Thoracic aorta (tissue), 2 donors: ENCODE data around the gene NEDD9. TPM values are rescaled to one million over a fixed set of nuclear protein-coding genes. Genes with fewer than 3 reads are reported as not detected.
A peak's percentile ranks its signal among the peaks of the same experiment; 100 is the strongest.

Source experiments
- ATAC-seq: fragments of 150-250 bp; one replicate; pipeline ENCODE4 v1.8.0; 2017; ENCODE audit warnings: low read depth; ENCODE audit not compliant: insufficient number of reproducible peaks, low FRiP score
- DNase-seq: peaks from one replicate; pipeline ENCODE4 v3.0.0-alpha.2; 2020; ENCODE audit warnings: low spot score
- H3K27ac ChIP-seq, 2 donors: fragments of 200-600 bp; sonication (generic); 1 replicate in 1 of 2; 2 replicates in 1 of 2; pipeline ENCODE4 v1.5.1; 2016; ENCODE audit warnings: mild to moderate bottlenecking in 2 of 2, moderate library complexity in 2 of 2
- H3K27me3 ChIP-seq: fragments of 200-600 bp; sonication (generic); replicated peaks from 2 replicates; pipeline ENCODE4 v1.6.0; 2016; ENCODE audit warnings: mild to moderate bottlenecking; ENCODE audit not compliant: insufficient read depth
- H3K36me3 ChIP-seq: fragments of 200-600 bp; sonication (generic); one replicate; pipeline ENCODE4 v1.5.1; 2016
- H3K4me1 ChIP-seq, 2 donors: fragments of 200-600 bp; sonication (generic); 1 replicate in 1 of 2; 2 replicates in 1 of 2; pipeline versions ENCODE4 v1.5.1 to v1.6.0; 2016; ENCODE audit warnings: low read depth in 2 of 2, mild to moderate bottlenecking in 1 of 2; ENCODE audit not compliant: control insufficient read depth in 1 of 2
- H3K4me3 ChIP-seq: fragments of 200-600 bp; sonication (generic); 2 replicates; pipeline ENCODE4 v1.5.1; 2016; ENCODE audit warnings: mild to moderate bottlenecking
- H3K9me3 ChIP-seq: fragments of 200-600 bp; sonication (generic); 2 replicates; pipeline ENCODE4 v1.5.1; 2016
- CTCF ChIP-seq: fragments of 200-600 bp; sonication (generic); IDR thresholded peaks from one replicate; pipeline ENCODE4 v1.5.1; 2019; ENCODE audit warnings: antibody characterized with exemption
- total RNA-seq, 2 donors: library from RNA; depleted of rRNA; stranded (reverse); fragments of >200 nt; gene quantifications; one replicate each; pipeline versions ENCODE4 v1.1.0 to v1.2.3, GENCODE V29; 2016

The NEDD9 gene
- total RNA-seq, 2 donors from 2014 or later, result 122 to 181 TPM

- H3K4me1 ChIP-seq, result peaks cover 70 to 100% of the 10 kb centered on the region in 2 donors
- no peak for TF ChIP-seq CTCF
- no peaks in the 10 kb centered on the region for H3K27me3 ChIP-seq
- H3K9me3 ChIP-seq, result no peaks in the 10 kb centered on the region
- DNase-seq, result no peak
- peak overlapping the region in 1 of 2 donors; percentile 52 for H3K27ac ChIP-seq
- ATAC-seq, result no peak
- H3K36me3 ChIP-seq, result peaks cover 6% of the 10 kb centered on the region
- peak overlapping the region; percentile 29 for H3K4me3 ChIP-seq
These were observed 10.7 kb downstream of the NEDD9 start for GRCh38 chr6:11221623-11222384.

- Histone ChIP-seq H3K9me3 (no peaks in the 10 kb centered on the region), H3K4me3 (peak overlapping the region; percentile 34), H3K36me3 (peaks cover 6% of the 10 kb centered on the region), H3K4me1 (peaks cover 90 to 100% of the 10 kb centered on the region in 2 donors), H3K27me3 (no peaks in the 10 kb centered on the region), H3K27ac (peak overlapping the region; percentile 91 to 97)
- TF ChIP-seq CTCF, result no peak
- no peak for DNase-seq
- no peak for ATAC-seq
These were observed 13.1 kb downstream of the NEDD9 start for GRCh38 chr6:11219400-11219834.

GRCh38 chr6:11218538-11219399 is 13.7 kb downstream of the NEDD9 start:
- Histone ChIP-seq H3K4me3 (peak overlapping the region; percentile 34), H3K27ac (peak overlapping the region; percentile 91 to 97), H3K4me1 (peaks cover 93 to 100% of the 10 kb centered on the region in 2 donors), H3K9me3 (no peaks in the 10 kb centered on the region), H3K27me3 (no peaks in the 10 kb centered on the region), H3K36me3 (peaks cover 6% of the 10 kb centered on the region)
- peak; percentile 25 for ATAC-seq
- no peak for DNase-seq
- no peak for TF ChIP-seq CTCF

GRCh38 chr6:11218102-11218442 is 14.4 kb downstream of the NEDD9 start:
- no peak for TF ChIP-seq CTCF
- Histone ChIP-seq H3K4me3 (peak overlapping the region; percentile 34), H3K4me1 (peaks cover 93 to 100% of the 10 kb centered on the region in 2 donors), H3K36me3 (peaks cover 6% of the 10 kb centered on the region), H3K27me3 (no peaks in the 10 kb centered on the region), H3K27ac (peak overlapping the region; percentile 91 to 97), H3K9me3 (no peaks in the 10 kb centered on the region)
- ATAC-seq, result no peak
- no peak for DNase-seq
